Transverse colon (tissue), 3 donors: Measurements from ENCODE around the gene CLDN14.

Experiments
- EP300 ChIP-seq: sonication (generic); formaldehyde crosslinking; IDR thresholded peaks from one replicate; pipeline ENCODE4 v1.6.1; 2017; ENCODE audit warnings: antibody characterized with exemption, low read depth
- TF ChIP-seq, protein P1 (sequence below), 5 experiments: fragments of 200-600 bp in 3 of 5; fragments of 450-650 bp in 2 of 5; sonication (generic) in 3 of 5; IDR thresholded peaks; 1 replicate in 2 of 5; 2 replicates in 3 of 5; pipeline ENCODE4 v1.5.1; 2016 to 2017; ENCODE audit warnings: antibody characterized with exemption in 5 of 5, inconsistent platforms in 3 of 5, mild to moderate bottlenecking in 2 of 5, moderate library complexity in 1 of 5

- TF ChIP-seq, protein P1, sequence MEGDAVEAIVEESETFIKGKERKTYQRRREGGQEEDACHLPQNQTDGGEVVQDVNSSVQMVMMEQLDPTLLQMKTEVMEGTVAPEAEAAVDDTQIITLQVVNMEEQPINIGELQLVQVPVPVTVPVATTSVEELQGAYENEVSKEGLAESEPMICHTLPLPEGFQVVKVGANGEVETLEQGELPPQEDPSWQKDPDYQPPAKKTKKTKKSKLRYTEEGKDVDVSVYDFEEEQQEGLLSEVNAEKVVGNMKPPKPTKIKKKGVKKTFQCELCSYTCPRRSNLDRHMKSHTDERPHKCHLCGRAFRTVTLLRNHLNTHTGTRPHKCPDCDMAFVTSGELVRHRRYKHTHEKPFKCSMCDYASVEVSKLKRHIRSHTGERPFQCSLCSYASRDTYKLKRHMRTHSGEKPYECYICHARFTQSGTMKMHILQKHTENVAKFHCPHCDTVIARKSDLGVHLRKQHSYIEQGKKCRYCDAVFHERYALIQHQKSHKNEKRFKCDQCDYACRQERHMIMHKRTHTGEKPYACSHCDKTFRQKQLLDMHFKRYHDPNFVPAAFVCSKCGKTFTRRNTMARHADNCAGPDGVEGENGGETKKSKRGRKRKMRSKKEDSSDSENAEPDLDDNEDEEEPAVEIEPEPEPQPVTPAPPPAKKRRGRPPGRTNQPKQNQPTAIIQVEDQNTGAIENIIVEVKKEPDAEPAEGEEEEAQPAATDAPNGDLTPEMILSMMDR (IDR thresholded peaks at IDR 0.05) = no peak
- no peak for TF ChIP-seq EP300
Observed at GRCh38 chr21:36454706-36455105, 25.2 kb downstream of the CLDN14 start.
